ENCODE results near the gene TBX4.

Gene TBX4

DNA sequence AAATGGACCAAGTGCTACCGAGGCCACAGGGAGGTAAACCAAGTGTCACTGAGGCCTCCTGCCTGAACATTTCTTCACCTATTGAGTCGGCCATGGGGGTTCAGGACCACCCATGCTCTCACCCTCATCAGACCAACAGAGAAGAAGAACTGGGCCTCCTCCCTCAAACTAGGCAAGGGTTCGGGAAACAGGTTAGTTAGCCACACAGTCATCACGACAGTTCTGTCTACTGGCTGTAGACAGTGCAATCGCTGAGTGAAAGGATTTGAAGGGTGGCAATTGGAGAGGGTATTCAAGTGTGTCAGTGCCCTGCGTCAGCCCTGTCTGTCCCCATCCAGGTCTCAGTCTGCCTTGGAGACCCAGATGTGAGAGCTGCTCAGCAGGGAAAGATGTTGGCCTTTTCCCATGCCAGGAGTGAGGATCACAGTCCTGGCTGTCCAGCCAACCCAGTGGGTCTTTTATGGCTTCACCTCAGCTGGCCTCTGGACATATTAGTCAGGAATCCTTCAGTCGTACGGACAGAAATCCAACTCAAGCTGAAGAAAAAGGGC, 32.7 kb upstream of the TBX4 start:
- DNase-seq (ENCODE audit: low spot score): no peak
- H3K4me3 ChIP-seq: no peak overlapping the region
- no peak overlapping the region for H3K27ac ChIP-seq
- TF ChIP-seq CTCF (IDR thresholded peaks at IDR 0.05): no peak

DNA sequence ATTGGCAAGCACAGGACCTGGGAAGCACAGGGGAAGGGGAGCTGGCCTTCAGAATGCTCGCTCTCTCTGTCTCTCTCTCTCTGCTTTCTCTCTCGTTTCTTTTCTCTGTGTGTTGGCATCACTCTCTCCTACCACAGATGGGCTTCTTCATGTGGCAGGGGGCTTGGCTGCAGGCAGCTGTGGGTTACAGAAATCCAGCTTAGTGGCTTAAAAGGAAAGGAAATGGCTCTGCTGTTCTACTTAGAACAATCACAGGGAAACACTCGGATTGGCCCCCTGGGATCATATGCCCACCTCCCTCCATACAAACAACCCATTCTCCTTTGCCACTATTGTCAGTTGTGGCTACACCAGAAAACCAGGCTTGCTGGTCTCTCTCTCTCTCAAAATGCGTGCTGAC, 32.2 kb upstream of the TBX4 start:
- TF ChIP-seq CTCF (IDR thresholded peaks at IDR 0.05): no peak
- Histone ChIP-seq H3K4me3 (no peak overlapping the region), H3K27ac (no peak overlapping the region)
- no peak for DNase-seq (ENCODE audit: low spot score)

GRCh38 chr17:61420745-61421398, 31.4 kb upstream of the TBX4 start:
- no peak overlapping the region for H3K4me3 ChIP-seq
- no peak for TF ChIP-seq CTCF (IDR thresholded peaks at IDR 0.05)
- H3K27ac ChIP-seq: no peak overlapping the region
- DNase-seq (ENCODE audit: low spot score): no peak

GRCh38 chr17:61421460-61421859, 30.8 kb upstream of the TBX4 start:
- Histone ChIP-seq H3K4me3 (no peak overlapping the region), H3K27ac (no peak overlapping the region)
- no peak for TF ChIP-seq CTCF (IDR thresholded peaks at IDR 0.05)
- DNase-seq (ENCODE audit: low spot score): no peak

DNA sequence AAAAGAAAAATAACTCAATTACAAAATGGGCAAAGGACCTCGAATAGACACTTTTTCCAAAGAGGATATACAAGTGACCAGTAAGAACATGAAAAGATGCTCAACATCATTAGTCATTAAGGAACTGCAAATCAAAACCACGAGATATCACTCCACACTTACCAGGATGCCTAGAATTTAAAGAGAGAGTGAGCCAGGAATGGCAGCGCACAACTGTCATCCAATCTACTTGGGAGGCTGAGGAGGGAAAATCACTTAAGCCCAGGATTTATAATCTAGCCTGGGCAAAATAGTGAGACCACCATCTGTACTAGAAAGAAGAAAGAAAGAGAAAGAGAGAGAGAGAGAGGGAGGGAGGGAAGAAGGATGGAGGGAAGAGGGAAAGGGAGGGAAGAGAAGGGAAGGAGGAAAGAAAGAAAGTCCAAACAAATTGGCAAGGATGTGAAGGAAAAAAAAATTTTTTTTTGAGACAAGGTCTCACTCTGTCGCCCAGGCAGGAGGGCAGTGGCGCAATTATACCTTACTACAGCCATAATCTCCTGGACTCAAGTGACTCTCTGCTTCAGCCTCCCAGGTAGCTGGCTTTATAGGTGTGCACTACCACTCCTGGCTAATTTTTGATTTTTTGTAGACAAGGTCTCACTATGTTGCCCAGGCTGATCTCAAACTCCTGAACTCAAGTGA, 30.0 kb upstream of the TBX4 start:
- DNase-seq (ENCODE audit: low spot score): no peak
- TF ChIP-seq CTCF (IDR thresholded peaks at IDR 0.05): no peak
- no peak overlapping the region for H3K27ac ChIP-seq
- H3K4me3 ChIP-seq: no peak overlapping the region

DNA sequence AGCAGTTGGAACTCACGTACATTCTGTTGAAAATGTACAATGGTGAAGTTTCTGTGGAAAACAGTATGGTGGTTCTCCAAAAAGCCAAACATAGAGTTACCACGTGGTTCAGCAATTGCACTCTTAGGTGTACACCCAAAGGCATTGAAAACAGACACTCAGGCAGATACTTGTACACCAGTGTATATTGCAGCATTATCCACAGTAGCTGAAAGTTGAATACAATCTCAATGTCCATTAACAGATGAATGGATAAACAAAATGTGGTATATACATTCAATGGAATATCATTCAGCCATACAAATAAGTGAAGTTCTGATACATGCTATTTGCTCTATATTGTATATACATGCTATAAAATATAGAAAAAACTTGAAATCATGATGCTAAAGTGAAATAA, 29.4 kb upstream of the TBX4 start:
- TF ChIP-seq CTCF (IDR thresholded peaks at IDR 0.05): no peak
- no peak overlapping the region for H3K4me3 ChIP-seq
- no peak overlapping the region for H3K27ac ChIP-seq
- DNase-seq (ENCODE audit: low spot score): no peak

Data from coronary artery (tissue), 2 donors.